Thoracic aorta (tissue), 2 donors: ENCODE data around the gene SLC25A10. TPM values are rescaled to one million over a fixed set of nuclear protein-coding genes. Genes with fewer than 3 reads are reported as not detected.
"Not testable (repeated sequence)": the region's sequence is repeated elsewhere in the genome, so short reads cannot be mapped to it uniquely, and the experiment has no call there.

Experiments
- ATAC-seq: fragments of 150-250 bp; one replicate; pipeline ENCODE4 v1.8.0; 2017; ENCODE audit warnings: low read depth; ENCODE audit not compliant: insufficient number of reproducible peaks, low FRiP score
- DNase-seq: peaks from one replicate; pipeline ENCODE4 v3.0.0-alpha.2; 2020; ENCODE audit warnings: low spot score
- H3K27ac ChIP-seq, 2 donors: fragments of 200-600 bp; sonication (generic); 1 replicate in 1 of 2; 2 replicates in 1 of 2; pipeline ENCODE4 v1.5.1; 2016; ENCODE audit warnings: mild to moderate bottlenecking in 2 of 2, moderate library complexity in 2 of 2
- H3K27me3 ChIP-seq: fragments of 200-600 bp; sonication (generic); replicated peaks from 2 replicates; pipeline ENCODE4 v1.6.0; 2016; ENCODE audit warnings: mild to moderate bottlenecking; ENCODE audit not compliant: insufficient read depth
- H3K36me3 ChIP-seq: fragments of 200-600 bp; sonication (generic); one replicate; pipeline ENCODE4 v1.5.1; 2016
- H3K4me1 ChIP-seq, 2 donors: fragments of 200-600 bp; sonication (generic); 1 replicate in 1 of 2; 2 replicates in 1 of 2; pipeline versions ENCODE4 v1.5.1 to v1.6.0; 2016; ENCODE audit warnings: low read depth in 2 of 2, mild to moderate bottlenecking in 1 of 2; ENCODE audit not compliant: control insufficient read depth in 1 of 2
- H3K4me3 ChIP-seq: fragments of 200-600 bp; sonication (generic); 2 replicates; pipeline ENCODE4 v1.5.1; 2016; ENCODE audit warnings: mild to moderate bottlenecking
- H3K9me3 ChIP-seq: fragments of 200-600 bp; sonication (generic); 2 replicates; pipeline ENCODE4 v1.5.1; 2016
- total RNA-seq, 2 donors: library from RNA; depleted of rRNA; stranded (reverse); fragments of >200 nt; gene quantifications; one replicate each; pipeline versions ENCODE4 v1.1.0 to v1.2.3, GENCODE V29; 2016
- TF ChIP-seq, protein P1 (sequence below): fragments of 200-600 bp; sonication (generic); IDR thresholded peaks from one replicate; pipeline ENCODE4 v1.5.1; 2019; ENCODE audit warnings: antibody characterized with exemption

Gene SLC25A10
- total RNA-seq, 2 donors from 2014 or later, result 2.2 to 4.7 TPM

DNA sequence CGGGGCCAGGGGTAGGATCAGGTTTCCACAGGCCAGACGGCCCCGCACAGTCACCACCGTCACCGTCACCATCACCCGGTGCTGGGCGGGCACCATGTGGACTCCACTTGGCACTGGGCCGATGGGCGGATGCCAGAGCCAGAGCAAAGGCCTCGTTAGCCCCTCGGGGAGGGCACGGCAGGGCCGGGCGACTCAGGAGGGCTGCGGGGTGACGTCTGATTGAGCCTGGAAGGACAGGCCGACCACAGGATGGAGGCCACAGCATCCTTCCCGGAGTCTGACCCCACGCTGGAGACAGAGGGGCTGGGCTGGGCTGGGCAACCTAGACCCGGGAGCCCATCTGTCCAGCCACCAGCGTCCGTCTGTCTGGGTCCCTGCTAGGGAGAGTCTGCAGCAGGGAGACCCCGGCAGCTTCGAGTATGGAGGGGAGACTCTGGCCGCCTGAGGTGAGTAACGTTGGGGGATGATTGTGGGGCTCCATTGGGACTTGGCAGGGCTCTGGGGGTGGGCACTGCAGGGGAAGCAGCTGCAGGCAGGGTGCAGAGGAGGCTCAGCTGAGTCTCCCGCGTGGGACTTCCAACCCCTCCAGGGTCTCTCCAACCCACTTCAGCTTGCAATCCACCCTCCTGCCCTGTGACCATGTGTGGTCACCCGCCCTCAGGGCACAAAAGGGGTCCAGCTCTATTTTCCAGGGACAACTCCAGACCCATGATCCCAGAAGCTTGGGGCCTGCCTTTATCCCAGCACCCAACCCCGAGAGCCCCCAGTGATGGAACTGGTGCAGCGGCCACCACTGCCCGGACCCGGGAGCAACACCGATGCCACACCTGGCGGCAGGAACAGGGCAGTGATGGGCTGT, 22.6 kb downstream of the SLC25A10 start:
- Histone ChIP-seq H3K4me3 (no peak overlapping the region), H3K9me3 (no peaks in the 10 kb centered on the region), H3K27me3 (no peaks in the 10 kb centered on the region), H3K36me3 (no peaks in the 10 kb centered on the region), H3K4me1 (no peaks in the 10 kb centered on the region), H3K27ac (no peak overlapping the region)
- ATAC-seq, result no peak
- TF ChIP-seq, protein P1, sequence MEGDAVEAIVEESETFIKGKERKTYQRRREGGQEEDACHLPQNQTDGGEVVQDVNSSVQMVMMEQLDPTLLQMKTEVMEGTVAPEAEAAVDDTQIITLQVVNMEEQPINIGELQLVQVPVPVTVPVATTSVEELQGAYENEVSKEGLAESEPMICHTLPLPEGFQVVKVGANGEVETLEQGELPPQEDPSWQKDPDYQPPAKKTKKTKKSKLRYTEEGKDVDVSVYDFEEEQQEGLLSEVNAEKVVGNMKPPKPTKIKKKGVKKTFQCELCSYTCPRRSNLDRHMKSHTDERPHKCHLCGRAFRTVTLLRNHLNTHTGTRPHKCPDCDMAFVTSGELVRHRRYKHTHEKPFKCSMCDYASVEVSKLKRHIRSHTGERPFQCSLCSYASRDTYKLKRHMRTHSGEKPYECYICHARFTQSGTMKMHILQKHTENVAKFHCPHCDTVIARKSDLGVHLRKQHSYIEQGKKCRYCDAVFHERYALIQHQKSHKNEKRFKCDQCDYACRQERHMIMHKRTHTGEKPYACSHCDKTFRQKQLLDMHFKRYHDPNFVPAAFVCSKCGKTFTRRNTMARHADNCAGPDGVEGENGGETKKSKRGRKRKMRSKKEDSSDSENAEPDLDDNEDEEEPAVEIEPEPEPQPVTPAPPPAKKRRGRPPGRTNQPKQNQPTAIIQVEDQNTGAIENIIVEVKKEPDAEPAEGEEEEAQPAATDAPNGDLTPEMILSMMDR, result no peak
- no peak for DNase-seq

DNA sequence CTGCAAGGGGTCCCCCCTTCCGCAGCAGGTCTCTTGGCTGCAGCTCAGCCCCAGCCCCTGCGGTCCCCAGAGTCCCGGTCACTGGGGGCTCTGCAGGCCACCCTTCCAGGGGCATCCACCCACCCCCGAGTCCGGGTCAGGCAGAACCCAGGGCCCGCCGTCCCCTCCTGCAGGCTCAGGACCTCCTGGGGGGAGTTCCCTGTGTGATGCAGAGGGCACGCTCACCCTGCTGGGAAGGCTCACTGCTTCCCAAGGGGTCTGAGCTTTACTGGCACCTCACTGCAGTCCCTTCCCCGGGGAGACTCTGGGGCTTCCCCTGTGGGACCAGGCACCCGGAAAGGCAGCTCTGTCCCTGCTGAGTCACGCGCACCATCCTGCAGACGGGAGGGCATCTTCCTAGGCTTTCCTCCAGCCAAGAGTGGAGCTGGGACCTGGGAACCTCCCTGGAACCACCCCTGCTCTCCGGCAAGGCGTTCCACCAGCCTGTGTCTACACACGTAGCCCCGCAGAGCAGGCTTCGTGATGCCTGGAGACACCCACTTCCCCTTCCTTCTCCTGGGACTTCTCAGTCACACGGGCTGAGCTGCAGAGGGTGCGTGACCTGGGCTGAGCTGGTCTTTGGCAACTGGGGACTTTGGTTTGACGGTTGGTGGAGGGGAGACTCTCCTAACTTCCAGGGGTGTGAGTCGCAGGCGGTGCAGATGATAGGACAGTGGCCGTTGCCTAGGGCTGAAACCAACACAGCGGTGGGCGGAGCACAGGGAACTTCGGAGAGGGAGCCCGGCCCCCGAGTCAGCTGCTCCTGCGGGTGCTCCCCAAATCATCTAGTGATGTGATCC, 23.4 kb downstream of the SLC25A10 start:
- TF ChIP-seq, protein P1, result no peak
- Histone ChIP-seq H3K27ac (no peak overlapping the region), H3K4me3 (no peak overlapping the region), H3K27me3 (no peaks in the 10 kb centered on the region), H3K4me1 (no peaks in the 10 kb centered on the region), H3K36me3 (no peaks in the 10 kb centered on the region), H3K9me3 (no peaks in the 10 kb centered on the region)
- no peak for DNase-seq
- no peak for ATAC-seq

DNA sequence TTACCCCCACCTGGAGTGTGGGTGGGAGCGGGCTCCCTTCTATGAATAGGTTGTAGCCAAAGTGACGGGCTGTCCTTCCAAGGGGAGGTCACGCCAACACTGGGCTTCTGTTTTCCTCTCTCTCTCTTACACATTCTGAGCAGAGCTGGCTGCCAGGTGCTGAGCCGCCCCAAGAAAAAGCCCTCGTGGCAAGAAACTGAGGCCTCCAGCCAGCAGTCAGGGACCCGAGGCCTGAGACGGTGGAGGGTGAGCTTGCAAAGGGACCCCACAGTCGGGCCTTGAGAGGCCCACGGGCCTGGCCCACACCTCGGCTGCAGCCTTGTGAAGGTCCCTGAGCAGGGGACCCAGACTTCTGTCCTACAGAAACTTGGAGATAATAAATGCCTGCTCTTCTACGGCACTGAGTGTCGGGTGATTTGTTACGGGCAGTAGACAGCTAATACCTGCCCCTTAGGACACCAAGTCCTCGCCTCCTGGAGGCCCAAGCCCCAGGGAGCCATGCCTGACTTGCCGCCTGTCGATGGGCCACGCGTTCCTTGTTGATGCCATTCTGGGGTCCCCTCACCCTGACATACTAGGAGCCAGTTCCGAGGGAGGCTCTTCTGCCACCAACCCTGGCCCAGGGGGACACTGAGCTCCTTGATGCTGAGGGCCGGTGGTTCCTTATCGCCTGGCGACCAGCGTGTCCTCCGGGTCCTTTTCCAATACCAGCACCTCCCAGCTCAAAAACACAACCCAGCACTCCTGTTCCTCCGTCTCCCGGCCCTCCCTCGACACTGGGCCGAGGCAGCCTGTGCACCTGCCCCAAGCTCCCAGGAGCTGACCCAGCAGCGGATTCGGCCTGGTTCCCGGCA, 26.1 kb downstream of the SLC25A10 start:
- DNase-seq (no peak), ATAC-seq (no peak)
- Histone ChIP-seq H3K27ac (no peak overlapping the region), H3K9me3 (no peaks in the 10 kb centered on the region), H3K4me1 (no peaks in the 10 kb centered on the region), H3K4me3 (no peak overlapping the region), H3K36me3 (no peaks in the 10 kb centered on the region), H3K27me3 (no peaks in the 10 kb centered on the region)
- TF ChIP-seq, protein P1, result no peak

DNA sequence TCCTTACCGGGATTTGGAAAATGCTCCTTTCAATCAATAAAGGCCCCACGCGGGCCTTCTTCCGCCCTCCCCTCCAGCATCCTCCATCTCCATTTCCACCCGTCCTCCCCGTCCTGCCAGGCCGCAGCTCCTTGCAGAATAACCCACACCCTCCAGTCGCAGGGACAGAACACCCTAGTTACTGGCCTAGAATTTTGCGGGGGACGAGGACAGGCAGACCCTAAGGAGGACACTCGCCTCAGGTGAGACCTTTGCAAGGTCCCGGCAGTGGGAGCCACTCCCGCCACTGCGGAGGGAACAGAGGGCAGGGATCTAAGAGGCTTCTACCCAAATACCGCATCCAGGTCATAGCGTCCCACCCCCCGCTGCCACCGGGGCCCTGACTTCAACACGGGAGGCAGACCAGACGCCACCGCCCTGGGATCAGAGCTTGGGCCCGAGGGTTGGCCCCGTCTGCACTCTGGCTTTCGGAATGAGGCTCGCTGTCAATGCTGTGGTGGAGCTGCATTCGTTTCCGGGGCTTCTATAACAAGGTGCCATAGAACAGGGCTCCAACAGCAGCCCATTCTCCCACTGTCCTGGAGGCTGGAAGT, 26.8 kb downstream of the SLC25A10 start:
- ATAC-seq, result no peak
- H3K27ac ChIP-seq, result no peak overlapping the region
- no peak overlapping the region for H3K4me3 ChIP-seq
- no peaks in the 10 kb centered on the region for H3K27me3 ChIP-seq
- no peak for DNase-seq
- no peaks in the 10 kb centered on the region for H3K36me3 ChIP-seq
- TF ChIP-seq, protein P1, result no peak
- no peaks in the 10 kb centered on the region for H3K9me3 ChIP-seq
- H3K4me1 ChIP-seq, result no peaks in the 10 kb centered on the region

DNA sequence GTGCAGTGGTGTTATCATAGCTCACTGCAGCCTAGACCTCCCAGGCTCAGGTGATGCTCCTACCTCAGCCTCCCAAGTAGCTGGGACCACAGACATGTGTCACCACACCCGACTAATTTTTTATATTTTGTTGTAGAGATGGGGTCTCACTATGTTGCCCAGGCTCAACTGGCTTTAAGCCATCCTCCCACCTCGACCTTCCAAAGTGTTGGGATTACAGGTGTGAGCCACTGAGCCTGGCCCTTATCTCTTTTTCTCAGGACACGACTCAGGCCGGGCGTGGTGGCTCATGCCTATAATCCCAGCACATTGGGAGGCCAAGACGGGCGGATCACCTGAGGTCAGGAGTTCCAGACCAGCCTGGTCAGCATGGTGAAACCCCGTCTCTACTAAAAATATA, 27.5 kb downstream of the SLC25A10 start:
- not testable (repeated sequence) for H3K27ac ChIP-seq, H3K9me3 ChIP-seq, ATAC-seq, H3K4me3 ChIP-seq, H3K36me3 ChIP-seq, DNase-seq, H3K27me3 ChIP-seq, H3K4me1 ChIP-seq
